H1 (cell line): ENCODE data around the gene FRMD4B. TPM values are rescaled to one million over a fixed set of nuclear protein-coding genes. Genes with fewer than 3 reads are reported as not detected.

ENCODE experiments used
- CTCF ChIA-PET: fragments of 300-600 bp; sonication (Branson Sonifier 250); formaldehyde crosslinking; loops from one replicate; lab custom pipeline; 2021; ENCODE audit not compliant: partially characterized antibody; lab: Charles Lee
- POLR2A ChIA-PET: fragments of 300-600 bp; sonication (Branson Sonifier 250); formaldehyde crosslinking; loops from one replicate; lab custom pipeline; 2021; ENCODE audit warnings: inconsistent platforms; ENCODE audit not compliant: partially characterized antibody; lab: Charles Lee
- DNase-seq, 2 experiments: peaks; one replicate each; pipeline versions ENCODE4 v3.0.0 to v3.0.0-alpha.2; 2010 to 2022; ENCODE audit warnings: low spot score in 2 of 2, low read depth in 1 of 2, mixed read lengths in 1 of 2
- FAIRE-seq: peaks from 2 replicates; lab custom pipeline; 2011; peaks lifted over from hg19 to GRCh38; lab: Jason Lieb, UNC
- H2AFZ ChIP-seq: 2 replicates; pipeline ENCODE4 v1.8.1; 2012; ENCODE audit warnings: low read length, inconsistent platforms
- H2AK5ac ChIP-seq: 2 replicates; pipeline ENCODE4 v1.6.1; 2013; ENCODE audit warnings: low read depth, low read length
- H2BK120ac ChIP-seq: replicated peaks from 2 replicates; pipeline ENCODE3; 2013; ENCODE audit warnings: low read depth, low read length, inconsistent platforms
- H2BK12ac ChIP-seq: 2 replicates; pipeline ENCODE4 v1.6.1; 2013; ENCODE audit warnings: low read depth, low read length
- H2BK15ac ChIP-seq: 2 replicates; pipeline ENCODE4 v1.6.1; 2013; ENCODE audit warnings: low read length
- H2BK20ac ChIP-seq: 2 replicates; pipeline ENCODE4 v1.6.1; 2013; ENCODE audit warnings: low read length
- H2BK5ac ChIP-seq: 2 replicates; pipeline ENCODE4 v1.6.1; 2013; ENCODE audit warnings: low read depth, low read length
- H3K14ac ChIP-seq: 2 replicates; pipeline ENCODE4 v1.6.1; 2013; ENCODE audit warnings: inconsistent platforms; ENCODE audit not compliant: insufficient read length
- H3K18ac ChIP-seq: 2 replicates; pipeline ENCODE4 v1.6.1; 2013; ENCODE audit warnings: low read length; ENCODE audit errors: extremely low read depth
- H3K23ac ChIP-seq: 2 replicates; pipeline ENCODE4 v1.6.1; 2013; ENCODE audit warnings: inconsistent platforms; ENCODE audit not compliant: insufficient read length
- H3K23me2 ChIP-seq: 2 replicates; pipeline ENCODE4 v1.6.1; 2013; ENCODE audit warnings: low read depth, low read length
- H3K27ac ChIP-seq: 2 replicates; pipeline ENCODE4 v1.6.1; 2011; ENCODE audit warnings: low read depth, low read length, inconsistent platforms
- H3K27me3 ChIP-seq, 4 experiments: replicated peaks in 1 of 4; 1 replicate in 1 of 4; 2 replicates in 3 of 4; pipeline versions ENCODE4 v1.6.1 to v1.8.1; 2011 to 2013; ENCODE audit warnings: low read length in 3 of 4, mild to moderate bottlenecking in 3 of 4, inconsistent platforms in 2 of 4, mixed read lengths in 2 of 4, moderate library complexity in 1 of 4; ENCODE audit not compliant: control insufficient read depth in 3 of 4, insufficient read depth in 3 of 4; ENCODE audit errors: extremely low read depth in 1 of 4
- H3K36me3 ChIP-seq, 4 experiments: 2 replicates each; pipeline versions ENCODE4 v1.6.1 to v1.8.1; 2011 to 2013; ENCODE audit warnings: mild to moderate bottlenecking in 4 of 4, low read length in 3 of 4, moderate library complexity in 2 of 4, control low read depth in 1 of 4, inconsistent platforms in 1 of 4; ENCODE audit not compliant: insufficient read depth in 4 of 4, control insufficient read depth in 2 of 4
- H3K4ac ChIP-seq: replicated peaks from 2 replicates; pipeline ENCODE3; 2013; ENCODE audit warnings: low read length, low read depth, mixed read lengths, inconsistent platforms; ENCODE audit not compliant: insufficient read length
- H3K4me1 ChIP-seq, 4 experiments: replicated peaks in 1 of 4; 1 replicate in 1 of 4; 2 replicates in 3 of 4; pipeline versions ENCODE4 v1.6.1 to v1.8.1; 2011 to 2013; ENCODE audit warnings: low read length in 3 of 4, inconsistent platforms in 2 of 4, mixed read lengths in 1 of 4; ENCODE audit not compliant: insufficient read depth in 4 of 4, control insufficient read depth in 3 of 4
- H3K4me2 ChIP-seq, 2 experiments: 2 replicates each; pipeline versions ENCODE4 v1.6.1 to v1.8.1; 2011 to 2013; ENCODE audit warnings: low read depth in 2 of 2, low read length in 2 of 2, control low read depth in 1 of 2, inconsistent platforms in 1 of 2, mild to moderate bottlenecking in 1 of 2; ENCODE audit not compliant: insufficient read depth in 1 of 2
- H3K4me3 ChIP-seq, 4 experiments: fragments of 200-600, 300-600 bp in 1 of 4; sonication (generic), shearing (Covaris generic), sonication (Bioruptor Twin) in 1 of 4; 2 replicates each; pipeline versions ENCODE4 v1.5.1 to v1.8.1; 2011 to 2016; ENCODE audit warnings: low read length in 4 of 4, low read depth in 3 of 4, control low read depth in 2 of 4, inconsistent platforms in 2 of 4, mild to moderate bottlenecking in 2 of 4, mixed read lengths in 1 of 4, moderate library complexity in 1 of 4; ENCODE audit not compliant: insufficient read depth in 2 of 4; ENCODE audit errors: extremely low read depth in 1 of 4
- H3K56ac ChIP-seq: replicated peaks from 2 replicates; pipeline ENCODE3; 2013; ENCODE audit warnings: low read depth, mild to moderate bottlenecking, mixed read lengths, low read length, inconsistent platforms; ENCODE audit not compliant: insufficient read length
- H3K79me1 ChIP-seq: 2 replicates; pipeline ENCODE4 v1.6.1; 2013; ENCODE audit warnings: low read depth, low read length, control low read depth
- H3K79me2 ChIP-seq, 2 experiments: 2 replicates each; pipeline versions ENCODE4 v1.6.1 to v1.8.1; 2012 to 2013; ENCODE audit warnings: low read length in 2 of 2, mild to moderate bottlenecking in 2 of 2, inconsistent platforms in 1 of 2; ENCODE audit not compliant: insufficient read depth in 2 of 2, control insufficient read depth in 1 of 2
- H3K9ac ChIP-seq, 4 experiments: replicated peaks in 1 of 4; 1 replicate in 1 of 4; 2 replicates in 3 of 4; pipeline versions ENCODE4 v1.6.1 to v1.8.1; 2011 to 2013; ENCODE audit warnings: low read depth in 3 of 4, low read length in 3 of 4, control low read depth in 2 of 4, mild to moderate bottlenecking in 2 of 4, moderate library complexity in 2 of 4, inconsistent platforms in 1 of 4; ENCODE audit errors: extremely low read depth in 1 of 4
- H3K9me3 ChIP-seq, 2 experiments: 2 replicates each; pipeline versions ENCODE4 v1.6.1 to v1.8.1; 2012 to 2013; ENCODE audit warnings: mild to moderate bottlenecking in 2 of 2, moderate library complexity in 2 of 2, control low read depth in 1 of 2, inconsistent platforms in 1 of 2, low read depth in 1 of 2, low read length in 1 of 2, mixed read lengths in 1 of 2; ENCODE audit not compliant: insufficient read depth in 2 of 2
- H4K20me1 ChIP-seq, 2 experiments: replicated peaks in 1 of 2; 2 replicates each; pipeline versions ENCODE3 to v1.8.1; 2011 to 2013; ENCODE audit warnings: inconsistent platforms in 2 of 2, low read length in 2 of 2, mild to moderate bottlenecking in 1 of 2; ENCODE audit not compliant: insufficient read depth in 2 of 2, control insufficient read depth in 1 of 2
- H4K5ac ChIP-seq: 2 replicates; pipeline ENCODE4 v1.6.1; 2013; ENCODE audit warnings: low read length, low read depth, mixed read lengths, inconsistent platforms; ENCODE audit not compliant: insufficient read length
- H4K8ac ChIP-seq: 2 replicates; pipeline ENCODE4 v1.8.0; 2013; ENCODE audit warnings: mild to moderate bottlenecking, moderate library complexity, low read length, inconsistent platforms; ENCODE audit not compliant: insufficient read depth; ENCODE audit errors: extremely low read depth
- H4K91ac ChIP-seq: replicated peaks from 2 replicates; pipeline ENCODE3; 2013; ENCODE audit warnings: low read length, mixed read lengths, inconsistent platforms; ENCODE audit not compliant: insufficient read length
- POLR2AphosphoS5 ChIP-seq: IDR thresholded peaks from 2 replicates; pipeline ENCODE4 v1.6.1; 2011; ENCODE audit warnings: low read depth, low read length
- WGBS, 2 experiments: shearing (Covaris generic) in 1 of 2; methylation state at CpG; one replicate each; pipeline versions ENCODE4 v1.1.6 to v1.1.7; 2013 to 2015; ENCODE audit warnings: low lambda C conversion rate in 2 of 2, mixed read lengths in 2 of 2, inconsistent platforms in 1 of 2, low coverage in 1 of 2, missing lambda C conversion rate in 1 of 2; ENCODE audit not compliant: insufficient replicate concordance in 2 of 2, insufficient coverage in 1 of 2, insufficient read length in 1 of 2; ENCODE audit errors: extremely low coverage in 1 of 2, missing lambda C conversion rate in 1 of 2; 5-methylcytosine and 5-hydroxymethylcytosine counted together
- polyA plus RNA-seq, 7 experiments: library from polyadenylated mRNA; depleted of rRNA in 3 of 7; stranded (reverse) in 5 of 7; unstranded in 2 of 7; fragments of >200 nt in 5 of 7; fragments of 200-250 nt in 2 of 7; gene quantifications; 1 replicate in 5 of 7; 2 replicates in 1 of 7; 4 replicates in 1 of 7; pipeline versions ENCODE4 v1.2.1 to v1.2.3, GENCODE V29; 2011 to 2013; ENCODE audit warnings: missing spikeins in 2 of 7, mixed read lengths in 2 of 7
- total RNA-seq: library from RNA; stranded (reverse); fragmentation: NEBNext Ultra II Directional; extraction: Animal tissue kit (Norgen Biotek cat#: 25700); gene quantifications from 2 replicates; pipeline ENCODE4 v1.2.1, GENCODE V29; 2021

Gene FRMD4B
- total and polyA plus RNA-seq, 2 of the 8 experiments (the other 6 are each of a cell fraction or from before 2014, with no cell fraction given) = 2.7 to 7.2 TPM

DNA sequence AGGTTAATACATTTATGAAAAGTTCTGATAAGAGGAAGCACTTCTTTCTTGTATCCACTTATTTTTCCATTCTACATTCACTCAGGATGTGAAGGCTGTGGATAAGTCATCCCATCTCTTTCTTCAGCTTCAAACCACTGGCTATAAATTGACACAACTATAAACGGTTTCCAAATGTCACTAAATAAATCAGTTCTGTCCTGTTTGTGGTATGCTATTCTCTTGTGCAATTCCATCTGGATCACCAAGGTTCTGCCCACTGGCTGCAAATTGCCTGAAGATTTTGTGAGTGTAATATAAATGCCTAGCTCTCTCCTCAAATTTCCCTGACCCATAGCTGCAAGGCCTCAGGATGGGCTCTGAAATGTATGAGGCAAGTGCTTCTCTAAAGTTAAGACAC, 256.4 kb downstream of the FRMD4B start:
- DNase-seq = no peak
- H2BK15ac ChIP-seq = no peak overlapping the region
- H4K20me1 ChIP-seq = no peaks in the 10 kb centered on the region
- no peak overlapping the region for H2BK20ac ChIP-seq
- no peak overlapping the region for H3K27ac ChIP-seq
- TF ChIP-seq POLR2AphosphoS5 = no peak
- ChIA-PET POLR2A (no interaction called here), CTCF (interaction anchor here (1.5 to 2.8 kb wide), 2 partner anchors 181 to 280 kb away, joined by 4 to 11 read pairs; no protein-coding TSS in a partner anchor)
- no peak overlapping the region for H3K4me3 ChIP-seq
- H4K5ac ChIP-seq = no peak overlapping the region
- no peaks in the 10 kb centered on the region for H3K36me3 ChIP-seq
- H4K91ac ChIP-seq = no peak overlapping the region
- H3K9me3 ChIP-seq = no peaks in the 10 kb centered on the region
- H3K4me2 ChIP-seq = no peak overlapping the region
- no peak overlapping the region for H2BK12ac ChIP-seq
- no peaks in the 10 kb centered on the region; the same call in 1 of the 2 replicates for H3K23me2 ChIP-seq
- no peaks in the 10 kb centered on the region for H3K79me1 ChIP-seq
- H3K23ac ChIP-seq = no peak overlapping the region
- no peak overlapping the region for H3K4ac ChIP-seq
- H3K56ac ChIP-seq = no peak overlapping the region
- 71% methylated on average over 1 of the region's 1 CpG; no CpG with 5 or more reads in 1 of the 2 experiments for WGBS, 2 experiments
- no peak overlapping the region for H2BK5ac ChIP-seq
- no peaks in the 10 kb centered on the region for H3K79me2 ChIP-seq
- no peak overlapping the region for H2AK5ac ChIP-seq
- H3K9ac ChIP-seq = no peak overlapping the region
- H3K18ac ChIP-seq = no peak overlapping the region
- no peak overlapping the region for H2BK120ac ChIP-seq
- no peaks in the 10 kb centered on the region for H3K4me1 ChIP-seq
- no peak overlapping the region for H4K8ac ChIP-seq
- no peaks in the 10 kb centered on the region for H3K27me3 ChIP-seq
- H2AFZ ChIP-seq = no peak overlapping the region
- FAIRE-seq = no peak
- no peak overlapping the region for H3K14ac ChIP-seq
